HL-60 (cell line): ENCODE data around the gene DLG4.

ENCODE experiments used
- CTCF ChIP-seq: IDR thresholded peaks from one replicate; pipeline ENCODE4 v1.5.1; 2011; ENCODE audit warnings: low read length, control low read depth, inconsistent platforms; ENCODE audit not compliant: insufficient read depth
- GABPA ChIP-seq: IDR thresholded peaks from 2 replicates; pipeline ENCODE4 v1.6.1; 2012; ENCODE audit warnings: low read depth
- POLR2AphosphoS5 ChIP-seq: IDR thresholded peaks from 2 replicates; pipeline ENCODE4 v1.6.1; 2012; ENCODE audit warnings: low read depth
- REST ChIP-seq: IDR thresholded peaks from 2 replicates; pipeline ENCODE4 v1.6.1; 2012; ENCODE audit warnings: low read depth; ENCODE audit not compliant: insufficient replicate concordance
- SPI1 ChIP-seq: IDR thresholded peaks from 2 replicates; pipeline ENCODE4 v1.6.1; 2012; ENCODE audit warnings: low read depth, mild to moderate bottlenecking, borderline replicate concordance

- TF ChIP-seq POLR2AphosphoS5 (no peak), CTCF (no peak), SPI1 (no peak), REST (no peak), GABPA (no peak)
Measured at GRCh38 chr17:7176107-7176840, 43.4 kb downstream of the DLG4 start.
